ENCODE measurements around the gene EPB42. TPM values are rescaled to one million over a fixed set of nuclear protein-coding genes. Genes with fewer than 3 reads are reported as not detected.

EPB42 gene
- total and polyA plus RNA-seq, 2 experiments from 2014 or later: 0.57 to 1.00 TPM

DNA sequence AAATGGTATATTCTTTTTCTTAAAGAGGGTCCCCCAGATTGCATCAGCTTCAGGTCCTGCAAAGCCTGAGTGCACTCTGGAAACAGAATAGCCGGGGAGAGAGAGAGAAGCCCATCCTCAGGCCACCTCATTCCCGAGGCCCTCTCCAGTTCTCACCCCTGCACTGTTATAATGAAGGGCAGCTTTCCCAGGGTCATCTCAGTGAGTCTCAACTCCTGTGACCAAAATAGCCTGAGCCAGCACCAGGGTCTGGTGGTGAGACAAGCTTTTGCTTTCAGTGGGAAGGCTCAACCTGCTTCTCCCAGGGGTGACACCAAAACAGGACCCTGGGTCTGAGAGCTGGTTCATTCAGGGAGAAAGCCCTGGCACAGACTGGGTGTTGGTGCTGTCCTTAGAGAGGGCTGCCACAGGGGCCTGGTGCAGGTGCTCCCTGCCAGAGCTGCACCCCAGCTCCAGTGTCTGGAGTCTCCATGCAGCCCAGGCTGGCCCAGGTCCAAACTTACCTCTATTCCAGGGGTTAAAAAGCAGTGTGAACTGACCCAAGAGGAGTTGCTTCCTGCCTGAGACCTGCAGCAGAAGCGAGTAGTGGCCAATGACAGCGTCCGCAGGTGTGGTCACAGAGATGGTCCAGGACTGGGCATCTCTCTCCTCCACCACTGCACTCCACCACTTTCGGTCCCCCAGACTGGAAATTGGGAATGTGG lies 6.1 kb downstream of the EPB42 start:
- Histone ChIP-seq H3K9me2 (replicated peaks; ENCODE audit: insufficient read depth) (no peaks in the 10 kb centered on the region), H3K27me3 (no peaks in the 10 kb centered on the region), H3K36me3 (replicated peaks; ENCODE audit: insufficient read depth, low read depth) (no peaks in the 10 kb centered on the region), H3K4me2 (no peak overlapping the region), H3K9me3 (ENCODE audit: low read depth) (no peaks in the 10 kb centered on the region), H3K4me1 (ENCODE audit: insufficient read depth) (no peaks in the 10 kb centered on the region), H3K79me2 (no peaks in the 10 kb centered on the region), H3K27ac (no peak overlapping the region), H4K20me1 (ENCODE audit: insufficient read depth, poor library complexity, severe bottlenecking) (no peaks in the 10 kb centered on the region), H3K4me3 (no peak overlapping the region), H2AFZ (no peak overlapping the region)
- 92% methylated on average over 6 of the region's 6 CpGs for WGBS (ENCODE audit: low lambda C conversion rate, missing lambda C conversion rate)
- no peak for DNase-seq (ENCODE audit: low spot score)
- TF ChIP-seq EZH2phosphoT487 (IDR thresholded peaks at IDR 0.05; ENCODE audit: low read depth, severe bottlenecking, unreplicated experiment) (no peak), EZH2 (IDR thresholded peaks at IDR 0.05; ENCODE audit: borderline replicate concordance) (no peak)

DNA sequence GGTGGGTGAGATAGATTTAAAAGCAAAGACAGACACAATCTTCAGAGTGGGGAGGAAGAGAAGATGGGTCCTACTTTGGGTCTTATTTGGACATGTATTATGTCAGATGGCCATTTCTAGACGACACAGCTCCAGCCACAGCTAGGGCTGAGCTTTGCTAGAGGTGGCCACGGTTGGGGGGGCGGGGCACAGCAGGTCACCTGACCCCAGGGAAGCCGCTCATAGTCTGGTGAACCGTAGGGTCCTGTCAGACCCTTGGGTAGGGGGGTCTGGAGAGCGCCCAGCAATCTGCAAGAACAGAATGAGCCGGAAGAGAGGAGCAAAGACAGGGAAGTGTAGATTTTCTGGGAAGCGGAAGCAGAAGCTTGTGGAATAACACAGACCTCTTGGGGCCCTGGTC lies 6.6 kb downstream of the EPB42 start:
- no peaks in the 10 kb centered on the region for H3K27me3 ChIP-seq
- no peak overlapping the region for H2AFZ ChIP-seq
- H3K4me2 ChIP-seq: no peak overlapping the region
- H3K4me3 ChIP-seq: no peak overlapping the region
- H3K9me3 ChIP-seq (ENCODE audit: low read depth): no peaks in the 10 kb centered on the region
- no peaks in the 10 kb centered on the region for H3K36me3 ChIP-seq (replicated peaks; ENCODE audit: insufficient read depth, low read depth)
- no peaks in the 10 kb centered on the region for H3K79me2 ChIP-seq
- no peak for DNase-seq (ENCODE audit: low spot score)
- TF ChIP-seq EZH2phosphoT487 (IDR thresholded peaks at IDR 0.05; ENCODE audit: low read depth, severe bottlenecking, unreplicated experiment) (no peak), CTCF (IDR thresholded peaks at IDR 0.05; ENCODE audit: poor library complexity) (no peak), EZH2 (IDR thresholded peaks at IDR 0.05; ENCODE audit: borderline replicate concordance) (no peak)
- no peaks in the 10 kb centered on the region for H3K4me1 ChIP-seq (ENCODE audit: insufficient read depth)
- H4K20me1 ChIP-seq (ENCODE audit: insufficient read depth, poor library complexity, severe bottlenecking): no peaks in the 10 kb centered on the region
- 68% methylated on average over 8 of the region's 8 CpGs for WGBS (ENCODE audit: low lambda C conversion rate, missing lambda C conversion rate)
- H3K27ac ChIP-seq: no peak overlapping the region
- no peaks in the 10 kb centered on the region for H3K9me2 ChIP-seq (replicated peaks; ENCODE audit: insufficient read depth)

DNA sequence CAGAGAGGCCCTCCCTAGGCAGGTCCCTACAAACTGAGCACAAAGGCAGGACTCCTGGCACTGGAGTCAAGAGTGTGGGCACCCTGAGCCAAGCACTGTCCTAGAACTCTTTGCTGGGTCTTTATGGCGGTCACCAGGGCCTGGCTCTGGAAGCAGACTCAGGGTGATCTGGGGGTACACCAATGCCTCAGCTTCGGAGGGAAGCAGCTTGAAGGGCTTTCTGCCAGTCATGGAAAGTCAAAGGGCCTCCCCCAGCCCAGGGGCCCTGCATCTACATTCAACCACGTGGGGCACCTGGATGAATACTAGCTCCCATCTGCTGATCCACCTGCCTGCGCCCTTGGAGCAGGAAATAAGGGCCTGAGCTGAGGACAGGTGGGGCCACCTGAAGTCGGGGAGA lies 7.4 kb downstream of the EPB42 start:
- H3K9me2 ChIP-seq (replicated peaks; ENCODE audit: insufficient read depth): no peaks in the 10 kb centered on the region
- H3K27ac ChIP-seq: no peak overlapping the region
- H2AFZ ChIP-seq: no peak overlapping the region
- H3K9me3 ChIP-seq (ENCODE audit: low read depth): no peaks in the 10 kb centered on the region
- DNase-seq (ENCODE audit: low spot score): no peak
- no peaks in the 10 kb centered on the region for H3K36me3 ChIP-seq (replicated peaks; ENCODE audit: insufficient read depth, low read depth)
- no peaks in the 10 kb centered on the region for H3K79me2 ChIP-seq
- no peaks in the 10 kb centered on the region for H3K27me3 ChIP-seq
- no peak overlapping the region for H3K4me3 ChIP-seq
- H3K4me1 ChIP-seq (ENCODE audit: insufficient read depth): no peaks in the 10 kb centered on the region
- TF ChIP-seq EZH2 (IDR thresholded peaks at IDR 0.05; ENCODE audit: borderline replicate concordance) (no peak), EZH2phosphoT487 (IDR thresholded peaks at IDR 0.05; ENCODE audit: low read depth, severe bottlenecking, unreplicated experiment) (no peak), CTCF (IDR thresholded peaks at IDR 0.05; ENCODE audit: poor library complexity) (no peak)
- no peaks in the 10 kb centered on the region for H4K20me1 ChIP-seq (ENCODE audit: insufficient read depth, poor library complexity, severe bottlenecking)
- 71% methylated on average over 5 of the region's 5 CpGs for WGBS (ENCODE audit: low lambda C conversion rate, missing lambda C conversion rate)
- H3K4me2 ChIP-seq: no peak overlapping the region

DNA sequence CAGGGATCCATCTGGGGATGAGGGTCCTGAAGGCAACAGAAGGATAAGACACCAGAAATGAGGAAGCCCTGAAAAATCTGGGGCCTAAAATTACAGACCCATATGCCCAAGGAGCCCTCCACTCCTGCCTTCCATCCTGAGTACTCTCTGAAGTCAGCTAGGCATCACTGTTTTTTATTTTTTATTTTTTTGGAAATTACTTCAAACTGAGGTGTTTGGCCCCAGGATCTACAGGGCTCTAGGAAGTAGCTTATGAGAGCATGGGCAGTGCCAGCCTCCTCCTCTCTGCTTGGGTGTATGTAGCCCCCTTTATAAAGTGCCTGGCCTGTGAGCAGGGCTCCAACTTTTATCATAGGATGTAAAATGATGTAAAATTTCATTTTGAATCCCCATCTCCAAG lies 7.9 kb downstream of the EPB42 start:
- H3K79me2 ChIP-seq: no peaks in the 10 kb centered on the region

More for the DNA sequence above, 7.9 kb downstream of the EPB42 start:
- no peaks in the 10 kb centered on the region for H3K9me3 ChIP-seq (ENCODE audit: low read depth)
- no peak overlapping the region for H2AFZ ChIP-seq
- TF ChIP-seq CTCF (IDR thresholded peaks at IDR 0.05; ENCODE audit: poor library complexity): no peak
- no peak for TF ChIP-seq EZH2 (IDR thresholded peaks at IDR 0.05; ENCODE audit: borderline replicate concordance)
- no peak for TF ChIP-seq EZH2phosphoT487 (IDR thresholded peaks at IDR 0.05; ENCODE audit: low read depth, severe bottlenecking, unreplicated experiment)
- H3K27ac ChIP-seq: no peak overlapping the region
- no peaks in the 10 kb centered on the region for H4K20me1 ChIP-seq (ENCODE audit: insufficient read depth, poor library complexity, severe bottlenecking)
- H3K9me2 ChIP-seq (replicated peaks; ENCODE audit: insufficient read depth): no peaks in the 10 kb centered on the region
- H3K27me3 ChIP-seq: no peaks in the 10 kb centered on the region
- no peak overlapping the region for H3K4me2 ChIP-seq
- no peak for DNase-seq (ENCODE audit: low spot score)
- no peak overlapping the region for H3K4me3 ChIP-seq
- no peaks in the 10 kb centered on the region for H3K4me1 ChIP-seq (ENCODE audit: insufficient read depth)
- no peaks in the 10 kb centered on the region for H3K36me3 ChIP-seq (replicated peaks; ENCODE audit: insufficient read depth, low read depth)
